ENCODE results near the gene BORCS8. TPM values are rescaled to one million over a fixed set of nuclear protein-coding genes. Genes with fewer than 3 reads are reported as not detected.

The BORCS8 gene
- polyA plus RNA-seq, 1 experiment: 27.5 TPM

GRCh38 chr19:19170053-19170872 is 21.7 kb downstream of the BORCS8 start, which contains the start of gene MEF2B:
Gene MEF2B, minus strand, starts transcription at chr19:19170263. Its CDS starts 19,528 bp downstream, at chr19:19150735.
- TF ChIP-seq CTCF (IDR thresholded peaks at IDR 0.05; ENCODE audit: insufficient read depth, low read depth, low read length): no peak
- H3K27me3 ChIP-seq (ENCODE audit: control insufficient read depth, insufficient read depth, low read length): no peaks in the 10 kb centered on the region
- H3K4me3 ChIP-seq (ENCODE audit: low read depth, low read length): peak within 1 kb of the TSS; percentile 23
- ChIA-PET POLR2A (no interaction called here), CTCF (interaction anchor here (1.2 kb wide), 1 partner anchor 22 kb away, joined by 3 read pairs; no protein-coding TSS in a partner anchor)
- no peak for DNase-seq (ENCODE audit: low read depth)
- no peaks in the 10 kb centered on the region for H3K36me3 ChIP-seq (ENCODE audit: control insufficient read depth, insufficient read depth, low read length)

- CTCF ChIA-PET: interaction anchor here (1.2 kb wide), 1 partner anchor 21 kb away, joined by 3 read pairs; no protein-coding TSS in a partner anchor
- no peak for TF ChIP-seq CTCF (IDR thresholded peaks at IDR 0.05; ENCODE audit: insufficient read depth, low read depth, low read length)
These were observed 22.5 kb downstream of the BORCS8 start for GRCh38 chr19:19169236-19170052.

GRCh38 chr19:19167612-19168011 is 24.3 kb downstream of the BORCS8 start:
- DNase-seq (ENCODE audit: low read depth): no peak
- CTCF ChIA-PET: interaction anchor here (0.9 to 2.5 kb wide), 3 partner anchors 7 to 21 kb away, joined by 3 to 9 read pairs (median 6); no protein-coding TSS in a partner anchor
- Histone ChIP-seq H3K36me3 (ENCODE audit: control insufficient read depth, insufficient read depth, low read length) (no peaks in the 10 kb centered on the region), H3K27me3 (ENCODE audit: control insufficient read depth, insufficient read depth, low read length) (no peaks in the 10 kb centered on the region), H3K4me3 (ENCODE audit: low read depth, low read length) (no peak overlapping the region)
- TF ChIP-seq CTCF (IDR thresholded peaks at IDR 0.05; ENCODE audit: insufficient read depth, low read depth, low read length): no peak
- POLR2A ChIA-PET: no interaction called here

More at GRCh38 chr19:19169236-19170052, 22.5 kb downstream of the BORCS8 start:
- no peaks in the 10 kb centered on the region for H3K36me3 ChIP-seq (ENCODE audit: control insufficient read depth, insufficient read depth, low read length)
- DNase-seq (ENCODE audit: low read depth): no peak
- POLR2A ChIA-PET: no interaction called here
- no peaks in the 10 kb centered on the region for H3K27me3 ChIP-seq (ENCODE audit: control insufficient read depth, insufficient read depth, low read length)
- H3K4me3 ChIP-seq (ENCODE audit: low read depth, low read length): peak overlapping the region; percentile 23; the same call in 1 of the 2 replicates

- POLR2A ChIA-PET: no interaction called here
These were observed 26.6 kb downstream of the BORCS8 start for GRCh38 chr19:19165396-19165795.

More at GRCh38 chr19:19165396-19165795, 26.6 kb downstream of the BORCS8 start:
- Histone ChIP-seq H3K27me3 (ENCODE audit: control insufficient read depth, insufficient read depth, low read length) (no peaks in the 10 kb centered on the region), H3K4me3 (ENCODE audit: low read depth, low read length) (no peak overlapping the region), H3K36me3 (ENCODE audit: control insufficient read depth, insufficient read depth, low read length) (no peaks in the 10 kb centered on the region)
- TF ChIP-seq CTCF (IDR thresholded peaks at IDR 0.05; ENCODE audit: insufficient read depth, low read depth, low read length): no peak
- CTCF ChIA-PET: interaction anchor here (2.5 kb wide), 2 partner anchors 10 to 19 kb away, joined by 9 to 12 read pairs; no protein-coding TSS in a partner anchor
- no peak for DNase-seq (ENCODE audit: low read depth)
